HG03521 (cell line): ENCODE data around the gene PSMG2.
"Not testable (repeated sequence)": the region's sequence is repeated elsewhere in the genome, so short reads cannot be mapped to it uniquely, and the experiment has no call there.

Source experiments
- ATAC-seq: cut with Tn5 transposase; IDR thresholded peaks from one replicate; pipeline ENCODE4 v1.9.1; 2021; ENCODE audit warnings: mild to moderate bottlenecking, moderate library complexity; ENCODE audit not compliant: unreplicated experiment

Gene PSMG2

DNA sequence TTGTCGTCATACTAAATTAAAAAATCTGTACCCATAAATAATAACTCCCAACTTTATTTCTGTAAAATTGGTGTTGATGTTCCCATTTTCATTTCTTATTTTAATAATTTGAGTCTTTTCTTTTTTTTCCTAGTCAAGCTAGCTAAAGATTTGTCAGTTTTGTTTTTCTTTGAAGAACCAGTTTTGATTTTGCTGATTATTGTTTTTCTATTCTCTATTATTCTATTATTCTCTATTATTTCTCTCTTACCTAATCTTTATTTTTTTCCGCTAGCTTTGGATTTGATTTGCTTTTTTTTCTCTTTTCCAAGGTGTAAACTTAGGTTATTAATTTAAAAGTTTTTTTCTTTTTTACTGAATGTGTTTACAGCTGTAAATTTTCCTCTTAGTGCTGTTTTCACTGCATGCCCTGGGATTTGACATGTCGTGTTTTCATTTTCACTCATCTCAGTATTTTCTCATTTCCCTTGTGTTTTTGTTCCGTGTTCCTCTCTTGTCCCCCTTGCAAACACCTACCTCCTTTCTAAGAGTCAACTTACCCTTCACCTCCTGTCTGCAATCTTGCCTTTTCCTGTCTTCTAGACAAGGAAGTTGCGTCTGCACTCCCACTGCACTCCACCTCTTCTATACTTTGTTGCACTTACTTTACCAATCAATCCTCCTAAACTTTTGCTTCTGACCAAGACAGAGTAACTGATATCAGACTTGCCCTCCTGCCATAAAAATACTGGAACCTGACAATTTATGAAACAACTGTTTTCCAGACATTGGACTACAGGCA lies 18.8 kb downstream of the PSMG2 start:
- ATAC-seq, result no peak

DNA sequence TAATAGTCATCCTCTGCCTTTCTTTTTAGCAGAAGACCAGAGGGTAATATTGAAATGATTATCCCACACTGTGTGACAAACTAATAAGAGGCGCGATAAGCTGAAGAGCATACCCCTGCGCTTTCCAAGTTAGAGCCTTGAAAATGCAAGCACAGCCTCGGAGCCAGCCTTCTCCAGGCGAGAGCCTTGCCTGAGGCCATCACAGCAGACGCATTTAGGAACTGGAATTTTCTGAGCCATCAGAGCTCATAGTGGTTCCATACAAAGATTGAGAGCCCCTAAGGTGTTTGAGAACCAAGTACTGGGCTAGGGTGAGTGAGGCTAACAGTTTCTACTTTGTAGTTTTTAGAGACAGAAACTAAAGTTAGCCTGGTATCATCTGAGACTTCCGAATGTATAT lies 19.9 kb downstream of the PSMG2 start:
- no peak for ATAC-seq

- ATAC-seq, result no peak
Observed at GRCh38 chr18:12726331-12726730, 23.5 kb downstream of the PSMG2 start.

GRCh38 chr18:12726774-12727550 lies 24.1 kb downstream of the PSMG2 start:
- no peak for ATAC-seq

GRCh38 chr18:12737243-12737902 lies 34.5 kb downstream of the PSMG2 start:
- no peak for ATAC-seq

GRCh38 chr18:12741351-12741750 lies 38.5 kb downstream of the PSMG2 start:
- ATAC-seq, result no peak

DNA sequence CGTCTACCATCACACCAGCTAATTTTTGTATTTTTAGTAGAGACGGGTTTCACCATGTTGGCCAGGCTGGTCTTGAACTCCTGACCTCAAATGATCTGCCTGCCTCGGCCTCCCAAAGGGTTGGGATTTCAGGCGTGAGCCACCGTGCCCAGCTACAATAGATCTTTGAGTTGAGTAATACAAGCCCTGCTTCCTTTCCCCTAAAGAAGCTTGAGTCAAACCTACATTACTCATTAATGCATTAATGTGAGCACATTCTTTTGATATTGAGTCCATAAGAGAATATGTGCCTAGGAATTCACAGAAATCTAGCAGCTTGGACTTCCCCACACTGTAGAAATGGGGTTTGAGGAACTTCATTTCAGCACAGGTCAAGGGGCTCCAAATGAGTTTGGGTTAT lies 39.6 kb downstream of the PSMG2 start:
- ATAC-seq, result no peak

DNA sequence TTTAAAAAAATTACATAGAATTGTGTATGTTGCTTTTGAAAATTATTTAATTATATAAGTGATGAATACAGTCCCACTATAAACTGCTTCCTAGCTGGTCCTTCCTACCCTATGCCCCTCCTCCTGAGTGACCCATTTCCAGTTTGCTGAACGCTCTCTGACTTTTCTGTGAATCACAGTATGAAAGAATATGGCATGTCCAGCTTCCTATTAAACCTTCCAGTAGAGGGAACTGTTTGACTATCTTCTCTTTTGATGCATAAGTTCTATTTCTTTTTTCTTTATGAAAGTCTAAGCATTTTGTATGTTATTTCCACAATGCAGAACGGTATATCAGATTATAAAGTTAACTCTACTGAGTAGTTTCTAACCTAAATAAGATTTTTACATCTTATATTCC lies 41.3 kb downstream of the PSMG2 start:
- ATAC-seq, result no peak

GRCh38 chr18:12745095-12745795 lies 42.4 kb downstream of the PSMG2 start:
- no peak for ATAC-seq

DNA sequence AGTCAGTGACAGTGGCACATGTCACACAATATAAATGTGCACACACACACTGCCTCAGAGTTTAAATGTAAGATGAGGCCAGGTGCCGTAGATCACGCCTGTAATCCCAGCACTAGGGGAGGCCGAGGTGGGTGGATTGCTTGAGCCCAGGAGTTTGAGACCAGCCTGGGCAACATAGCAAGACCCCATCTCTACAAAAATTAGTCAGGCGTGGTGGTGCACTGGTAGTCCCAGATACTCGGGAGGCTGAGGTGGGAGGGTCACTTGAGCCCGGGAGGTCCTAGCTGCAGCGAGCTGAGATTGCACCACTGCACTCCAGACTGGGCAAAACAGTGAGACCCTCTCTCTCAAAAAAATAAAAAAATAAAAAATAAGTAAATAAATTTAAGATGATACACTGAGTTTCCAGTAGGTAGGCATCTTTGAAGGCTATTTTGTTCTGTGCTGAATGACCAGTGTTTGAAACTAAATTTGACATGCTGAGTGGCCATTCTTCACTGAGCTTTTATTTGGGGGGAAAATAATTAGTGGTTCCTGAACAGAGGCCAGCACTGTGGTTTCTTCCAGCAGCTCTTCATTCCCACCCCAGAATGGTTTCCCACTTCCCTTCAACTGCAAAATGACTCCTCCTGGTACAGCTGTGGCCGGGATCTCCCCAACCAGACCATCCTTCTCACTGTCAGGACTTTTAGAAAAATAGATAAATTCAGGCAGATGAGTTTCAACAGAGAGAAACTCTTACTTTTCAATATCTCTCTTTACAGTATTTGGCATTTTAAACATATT lies 44.9 kb downstream of the PSMG2 start:
- no peak for ATAC-seq

GRCh38 chr18:12748671-12749070 lies 45.8 kb downstream of the PSMG2 start:
- ATAC-seq, result no peak

DNA sequence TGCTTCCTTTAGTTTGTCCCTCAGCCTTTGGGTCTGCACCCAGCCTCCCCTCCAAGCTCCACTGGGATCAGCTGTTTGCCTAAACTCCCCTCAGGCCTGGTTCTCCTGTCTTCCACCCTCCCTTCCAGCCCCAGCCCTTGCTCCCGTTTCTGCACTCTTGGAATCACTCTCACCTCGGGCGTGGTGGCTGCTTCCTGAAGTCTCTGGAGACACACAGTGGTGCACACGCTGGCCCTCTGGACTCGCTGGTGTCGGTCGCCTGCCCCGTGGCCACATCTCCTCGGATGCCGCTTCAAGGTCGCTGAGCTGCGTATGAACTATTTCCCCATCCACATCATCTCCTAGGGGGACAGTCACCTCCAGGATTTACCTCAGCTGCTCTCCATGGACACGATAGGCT lies 46.3 kb downstream of the PSMG2 start:
- ATAC-seq, result no peak

DNA sequence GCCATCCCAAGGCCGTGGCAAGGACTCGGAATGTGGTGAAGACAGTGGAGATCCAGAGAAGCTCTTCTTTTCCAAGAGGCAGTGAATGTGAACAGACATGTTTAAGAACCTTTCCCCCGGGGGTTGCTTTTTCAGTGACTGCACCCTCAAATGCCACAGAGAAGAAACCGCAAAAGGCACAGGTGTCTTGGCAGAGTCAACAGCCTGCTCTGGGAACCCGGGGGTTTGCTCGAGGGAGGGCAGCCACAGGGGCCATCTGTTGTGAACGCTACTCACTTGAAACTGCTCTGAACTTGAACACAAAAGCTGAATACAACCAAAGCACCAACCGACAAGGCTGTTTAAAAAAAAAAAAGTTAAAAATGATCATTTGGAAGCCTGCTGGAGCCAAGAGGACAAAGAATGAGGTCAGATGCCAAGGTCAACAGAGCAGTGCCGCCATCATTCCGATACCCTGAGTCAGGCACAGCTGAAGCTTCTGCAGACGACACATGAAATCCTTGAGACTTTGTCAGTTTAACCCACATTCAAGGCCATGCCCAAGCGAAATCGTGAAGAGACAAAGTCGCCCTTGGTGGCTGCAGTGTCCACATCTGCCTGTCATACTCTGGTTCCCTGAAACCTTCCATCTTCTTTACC lies 47.4 kb downstream of the PSMG2 start:
- no peak for ATAC-seq

- no peak for ATAC-seq
Observed at GRCh38 chr18:12750715-12751502, 48.1 kb downstream of the PSMG2 start.

DNA sequence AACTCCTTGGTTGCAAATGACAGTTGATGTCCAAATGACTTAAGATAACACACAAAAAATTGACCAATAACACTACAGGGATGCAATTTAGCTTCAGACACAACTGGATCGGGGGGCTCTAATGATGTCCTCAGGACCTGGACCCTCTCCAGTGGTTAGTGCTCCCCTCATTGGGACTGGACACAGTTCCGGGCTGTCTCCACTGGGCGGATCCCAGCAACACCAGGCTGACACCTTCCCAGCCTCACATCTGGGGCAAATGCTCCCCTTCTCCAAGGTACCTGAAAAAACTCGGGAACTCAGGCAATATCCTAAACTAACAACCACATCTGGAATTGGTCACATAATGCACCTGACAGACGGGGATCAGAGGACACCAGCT lies 48.7 kb downstream of the PSMG2 start:
- ATAC-seq, result no peak

DNA sequence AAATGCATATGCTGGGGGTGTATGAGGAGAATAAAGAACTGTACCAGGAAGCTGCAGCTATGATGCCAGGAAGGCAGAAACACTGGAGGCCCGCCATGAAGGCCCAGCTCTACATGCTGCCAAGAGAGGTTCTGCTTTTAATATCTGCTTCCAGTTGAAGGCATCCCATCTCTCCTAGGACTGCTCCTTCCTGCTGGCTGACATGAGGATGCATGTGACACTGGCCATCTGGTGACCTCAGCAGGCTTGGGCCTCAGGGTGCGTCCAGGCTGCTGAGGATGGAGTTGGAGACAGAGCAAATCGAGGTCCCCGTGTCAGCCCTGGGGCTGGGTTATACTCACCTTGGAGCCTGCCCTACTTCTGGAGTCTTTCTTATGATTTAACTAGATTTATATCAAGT lies 49.0 kb downstream of the PSMG2 start:
- no peak for ATAC-seq

- ATAC-seq, result no peak
Observed at GRCh38 chr18:12754511-12754910, 51.7 kb downstream of the PSMG2 start.

GRCh38 chr18:12755606-12756005 lies 52.8 kb downstream of the PSMG2 start:
- not testable (repeated sequence) for ATAC-seq

- ATAC-seq, result not testable (repeated sequence)
Observed at GRCh38 chr18:12756619-12757239, 53.9 kb downstream of the PSMG2 start.
